ENCODE results near the gene RHBDD3.

RHBDD3 gene

DNA sequence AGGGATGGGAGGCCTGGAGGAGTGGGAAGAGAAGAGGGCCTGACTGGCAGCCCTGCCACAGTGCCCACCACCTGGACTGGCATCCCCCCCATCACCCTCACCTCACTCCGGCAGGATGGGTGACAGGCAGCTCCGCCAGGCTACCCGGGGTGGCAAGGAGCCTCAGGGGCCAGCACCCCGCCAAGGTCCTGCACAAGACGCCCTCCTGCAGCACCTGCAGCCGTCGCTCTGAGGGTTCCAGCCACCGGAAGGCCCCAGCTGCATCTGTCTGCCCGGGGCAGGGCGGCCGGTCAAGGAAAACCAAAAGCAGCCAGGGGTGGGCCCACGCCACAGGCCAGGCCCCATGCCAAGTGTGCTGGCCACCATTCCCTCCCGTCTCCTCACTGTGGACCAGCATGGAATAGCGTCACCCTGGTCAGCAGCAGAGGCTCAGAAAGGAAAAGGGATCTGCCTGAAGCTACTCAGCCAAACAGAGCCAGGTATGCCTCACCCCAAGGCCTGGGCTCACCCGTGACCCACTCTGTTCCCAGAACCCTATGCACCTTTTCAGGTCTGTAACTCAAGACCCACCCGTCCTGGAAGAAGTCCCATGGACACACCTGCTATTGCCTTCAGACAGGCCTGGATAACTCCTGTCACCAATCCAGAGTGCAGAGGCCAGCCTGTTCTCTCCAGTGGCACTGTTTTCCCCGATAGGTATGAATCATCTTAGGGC, 7.0 kb downstream of the RHBDD3 start (continued):
- TF ChIP-seq, protein P1, sequence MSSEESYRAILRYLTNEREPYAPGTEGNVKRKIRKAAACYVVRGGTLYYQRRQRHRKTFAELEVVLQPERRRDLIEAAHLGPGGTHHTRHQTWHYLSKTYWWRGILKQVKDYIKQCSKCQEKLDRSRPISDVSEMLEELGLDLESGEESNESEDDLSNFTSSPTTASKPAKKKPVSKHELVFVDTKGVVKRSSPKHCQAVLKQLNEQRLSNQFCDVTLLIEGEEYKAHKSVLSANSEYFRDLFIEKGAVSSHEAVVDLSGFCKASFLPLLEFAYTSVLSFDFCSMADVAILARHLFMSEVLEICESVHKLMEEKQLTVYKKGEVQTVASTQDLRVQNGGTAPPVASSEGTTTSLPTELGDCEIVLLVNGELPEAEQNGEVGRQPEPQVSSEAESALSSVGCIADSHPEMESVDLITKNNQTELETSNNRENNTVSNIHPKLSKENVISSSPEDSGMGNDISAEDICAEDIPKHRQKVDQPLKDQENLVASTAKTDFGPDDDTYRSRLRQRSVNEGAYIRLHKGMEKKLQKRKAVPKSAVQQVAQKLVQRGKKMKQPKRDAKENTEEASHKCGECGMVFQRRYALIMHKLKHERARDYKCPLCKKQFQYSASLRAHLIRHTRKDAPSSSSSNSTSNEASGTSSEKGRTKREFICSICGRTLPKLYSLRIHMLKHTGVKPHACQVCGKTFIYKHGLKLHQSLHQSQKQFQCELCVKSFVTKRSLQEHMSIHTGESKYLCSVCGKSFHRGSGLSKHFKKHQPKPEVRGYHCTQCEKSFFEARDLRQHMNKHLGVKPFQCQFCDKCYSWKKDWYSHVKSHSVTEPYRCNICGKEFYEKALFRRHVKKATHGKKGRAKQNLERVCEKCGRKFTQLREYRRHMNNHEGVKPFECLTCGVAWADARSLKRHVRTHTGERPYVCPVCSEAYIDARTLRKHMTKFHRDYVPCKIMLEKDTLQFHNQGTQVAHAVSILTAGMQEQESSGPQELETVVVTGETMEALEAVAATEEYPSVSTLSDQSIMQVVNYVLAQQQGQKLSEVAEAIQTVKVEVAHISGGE (tag by site-specific recombination; conservative IDR thresholded peaks at IDR 0.05; ENCODE audit: low read depth) = no peak
- TF ChIP-seq ZNF391 (tag by site-specific recombination; IDR thresholded peaks at IDR 0.05; ENCODE audit: borderline replicate concordance, low read depth) = no peak
- no peak for TF ChIP-seq SP7 (tag by site-specific recombination; IDR thresholded peaks at IDR 0.05)
- TF ChIP-seq, protein P2, sequence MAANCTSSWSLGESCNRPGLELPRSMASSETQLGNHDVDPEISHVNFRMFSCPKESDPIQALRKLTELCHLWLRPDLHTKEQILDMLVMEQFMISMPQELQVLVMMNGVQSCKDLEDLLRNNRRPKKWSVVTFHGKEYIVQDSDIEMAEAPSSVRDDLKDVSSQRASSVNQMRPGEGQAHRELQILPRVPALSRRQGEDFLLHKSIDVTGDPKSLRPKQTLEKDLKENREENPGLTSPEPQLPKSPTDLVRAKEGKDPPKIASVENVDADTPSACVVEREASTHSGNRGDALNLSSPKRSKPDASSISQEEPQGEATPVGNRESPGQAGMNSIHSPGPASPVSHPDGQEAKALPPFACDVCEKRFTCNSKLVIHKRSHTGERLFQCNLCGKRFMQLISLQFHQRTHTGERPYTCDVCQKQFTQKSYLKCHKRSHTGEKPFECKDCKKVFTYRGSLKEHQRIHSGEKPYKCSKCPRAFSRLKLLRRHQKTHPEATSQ (tag by site-specific recombination; IDR thresholded peaks at IDR 0.05) = no peak
- no peak for TF ChIP-seq REPIN1 (tag by site-specific recombination; IDR thresholded peaks at IDR 0.05; ENCODE audit: low read depth)
- TF ChIP-seq, protein P3, sequence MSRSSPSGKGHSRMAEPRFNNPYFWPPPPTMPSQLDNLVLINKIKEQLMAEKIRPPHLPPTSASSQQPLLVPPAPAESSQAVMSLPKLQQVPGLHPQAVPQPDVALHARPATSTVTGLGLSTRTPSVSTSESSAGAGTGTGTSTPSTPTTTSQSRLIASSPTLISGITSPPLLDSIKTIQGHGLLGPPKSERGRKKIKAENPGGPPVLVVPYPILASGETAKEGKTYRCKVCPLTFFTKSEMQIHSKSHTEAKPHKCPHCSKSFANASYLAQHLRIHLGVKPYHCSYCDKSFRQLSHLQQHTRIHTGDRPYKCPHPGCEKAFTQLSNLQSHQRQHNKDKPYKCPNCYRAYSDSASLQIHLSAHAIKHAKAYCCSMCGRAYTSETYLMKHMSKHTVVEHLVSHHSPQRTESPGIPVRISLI (tag by site-specific recombination; IDR thresholded peaks at IDR 0.05) = no peak
- no peak for TF ChIP-seq KLF10 (tag by site-specific recombination; IDR thresholded peaks at IDR 0.05)
- TF ChIP-seq ZNF654 (tag by site-specific recombination; IDR thresholded peaks at IDR 0.05; ENCODE audit: low read depth) = no peak
- no peak for TF ChIP-seq KLF9 (tag by site-specific recombination; IDR thresholded peaks at IDR 0.05; ENCODE audit: low read depth)
- TF ChIP-seq ZNF423 (tag by site-specific recombination; IDR thresholded peaks at IDR 0.05) = no peak
- TF ChIP-seq ZNF221 (tag by site-specific recombination; IDR thresholded peaks at IDR 0.05; ENCODE audit: borderline replicate concordance) = no peak
- peak; percentile 19; the same call in 1 of the 2 replicates for TF ChIP-seq ZBTB20 (tag by site-specific recombination; IDR thresholded peaks at IDR 0.05)
- TF ChIP-seq ZXDB (tag by site-specific recombination; IDR thresholded peaks at IDR 0.05) = no peak
- TF ChIP-seq, protein P4, sequence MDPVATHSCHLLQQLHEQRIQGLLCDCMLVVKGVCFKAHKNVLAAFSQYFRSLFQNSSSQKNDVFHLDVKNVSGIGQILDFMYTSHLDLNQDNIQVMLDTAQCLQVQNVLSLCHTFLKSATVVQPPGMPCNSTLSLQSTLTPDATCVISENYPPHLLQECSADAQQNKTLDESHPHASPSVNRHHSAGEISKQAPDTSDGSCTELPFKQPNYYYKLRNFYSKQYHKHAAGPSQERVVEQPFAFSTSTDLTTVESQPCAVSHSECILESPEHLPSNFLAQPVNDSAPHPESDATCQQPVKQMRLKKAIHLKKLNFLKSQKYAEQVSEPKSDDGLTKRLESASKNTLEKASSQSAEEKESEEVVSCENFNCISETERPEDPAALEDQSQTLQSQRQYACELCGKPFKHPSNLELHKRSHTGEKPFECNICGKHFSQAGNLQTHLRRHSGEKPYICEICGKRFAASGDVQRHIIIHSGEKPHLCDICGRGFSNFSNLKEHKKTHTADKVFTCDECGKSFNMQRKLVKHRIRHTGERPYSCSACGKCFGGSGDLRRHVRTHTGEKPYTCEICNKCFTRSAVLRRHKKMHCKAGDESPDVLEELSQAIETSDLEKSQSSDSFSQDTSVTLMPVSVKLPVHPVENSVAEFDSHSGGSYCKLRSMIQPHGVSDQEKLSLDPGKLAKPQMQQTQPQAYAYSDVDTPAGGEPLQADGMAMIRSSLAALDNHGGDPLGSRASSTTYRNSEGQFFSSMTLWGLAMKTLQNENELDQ (tag by site-specific recombination; IDR thresholded peaks at IDR 0.05; ENCODE audit: low read depth) = no peak
- no peak for TF ChIP-seq SCRT2 (tag by site-specific recombination; IDR thresholded peaks at IDR 0.05)
- TF ChIP-seq, protein P5, sequence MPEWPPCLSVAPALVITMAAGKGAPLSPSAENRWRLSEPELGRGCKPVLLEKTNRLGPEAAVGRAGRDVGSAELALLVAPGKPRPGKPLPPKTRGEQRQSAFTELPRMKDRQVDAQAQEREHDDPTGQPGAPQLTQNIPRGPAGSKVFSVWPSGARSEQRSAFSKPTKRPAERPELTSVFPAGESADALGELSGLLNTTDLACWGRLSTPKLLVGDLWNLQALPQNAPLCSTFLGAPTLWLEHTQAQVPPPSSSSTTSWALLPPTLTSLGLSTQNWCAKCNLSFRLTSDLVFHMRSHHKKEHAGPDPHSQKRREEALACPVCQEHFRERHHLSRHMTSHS (tag by site-specific recombination; IDR thresholded peaks at IDR 0.05) = no peak
- TF ChIP-seq, protein P6, sequence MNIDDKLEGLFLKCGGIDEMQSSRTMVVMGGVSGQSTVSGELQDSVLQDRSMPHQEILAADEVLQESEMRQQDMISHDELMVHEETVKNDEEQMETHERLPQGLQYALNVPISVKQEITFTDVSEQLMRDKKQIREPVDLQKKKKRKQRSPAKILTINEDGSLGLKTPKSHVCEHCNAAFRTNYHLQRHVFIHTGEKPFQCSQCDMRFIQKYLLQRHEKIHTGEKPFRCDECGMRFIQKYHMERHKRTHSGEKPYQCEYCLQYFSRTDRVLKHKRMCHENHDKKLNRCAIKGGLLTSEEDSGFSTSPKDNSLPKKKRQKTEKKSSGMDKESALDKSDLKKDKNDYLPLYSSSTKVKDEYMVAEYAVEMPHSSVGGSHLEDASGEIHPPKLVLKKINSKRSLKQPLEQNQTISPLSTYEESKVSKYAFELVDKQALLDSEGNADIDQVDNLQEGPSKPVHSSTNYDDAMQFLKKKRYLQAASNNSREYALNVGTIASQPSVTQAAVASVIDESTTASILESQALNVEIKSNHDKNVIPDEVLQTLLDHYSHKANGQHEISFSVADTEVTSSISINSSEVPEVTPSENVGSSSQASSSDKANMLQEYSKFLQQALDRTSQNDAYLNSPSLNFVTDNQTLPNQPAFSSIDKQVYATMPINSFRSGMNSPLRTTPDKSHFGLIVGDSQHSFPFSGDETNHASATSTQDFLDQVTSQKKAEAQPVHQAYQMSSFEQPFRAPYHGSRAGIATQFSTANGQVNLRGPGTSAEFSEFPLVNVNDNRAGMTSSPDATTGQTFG (tag by site-specific recombination; IDR thresholded peaks at IDR 0.05; ENCODE audit: borderline replicate concordance) = no peak
- TF ChIP-seq YY2 (tag by site-specific recombination; IDR thresholded peaks at IDR 0.05) = no peak
- no peak for TF ChIP-seq ZSCAN23 (tag by site-specific recombination; IDR thresholded peaks at IDR 0.05)
- no peak for TF ChIP-seq ZNF37A (tag by site-specific recombination; IDR thresholded peaks at IDR 0.05)
- TF ChIP-seq, protein P7, sequence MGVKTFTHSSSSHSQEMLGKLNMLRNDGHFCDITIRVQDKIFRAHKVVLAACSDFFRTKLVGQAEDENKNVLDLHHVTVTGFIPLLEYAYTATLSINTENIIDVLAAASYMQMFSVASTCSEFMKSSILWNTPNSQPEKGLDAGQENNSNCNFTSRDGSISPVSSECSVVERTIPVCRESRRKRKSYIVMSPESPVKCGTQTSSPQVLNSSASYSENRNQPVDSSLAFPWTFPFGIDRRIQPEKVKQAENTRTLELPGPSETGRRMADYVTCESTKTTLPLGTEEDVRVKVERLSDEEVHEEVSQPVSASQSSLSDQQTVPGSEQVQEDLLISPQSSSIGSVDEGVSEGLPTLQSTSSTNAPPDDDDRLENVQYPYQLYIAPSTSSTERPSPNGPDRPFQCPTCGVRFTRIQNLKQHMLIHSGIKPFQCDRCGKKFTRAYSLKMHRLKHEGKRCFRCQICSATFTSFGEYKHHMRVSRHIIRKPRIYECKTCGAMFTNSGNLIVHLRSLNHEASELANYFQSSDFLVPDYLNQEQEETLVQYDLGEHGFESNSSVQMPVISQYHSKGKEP (tag by site-specific recombination; IDR thresholded peaks at IDR 0.05) = no peak
- TF ChIP-seq, protein P8, sequence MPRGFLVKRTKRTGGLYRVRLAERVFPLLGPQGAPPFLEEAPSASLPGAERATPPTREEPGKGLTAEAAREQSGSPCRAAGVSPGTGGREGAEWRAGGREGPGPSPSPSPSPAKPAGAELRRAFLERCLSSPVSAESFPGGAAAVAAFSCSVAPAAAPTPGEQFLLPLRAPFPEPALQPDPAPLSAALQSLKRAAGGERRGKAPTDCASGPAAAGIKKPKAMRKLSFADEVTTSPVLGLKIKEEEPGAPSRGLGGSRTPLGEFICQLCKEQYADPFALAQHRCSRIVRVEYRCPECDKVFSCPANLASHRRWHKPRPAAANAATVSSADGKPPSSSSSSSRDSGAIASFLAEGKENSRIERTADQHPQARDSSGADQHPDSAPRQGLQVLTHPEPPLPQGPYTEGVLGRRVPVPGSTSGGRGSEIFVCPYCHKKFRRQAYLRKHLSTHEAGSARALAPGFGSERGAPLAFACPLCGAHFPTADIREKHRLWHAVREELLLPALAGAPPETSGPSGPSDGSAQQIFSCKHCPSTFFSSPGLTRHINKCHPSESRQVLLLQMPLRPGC (tag by site-specific recombination; IDR thresholded peaks at IDR 0.05) = no peak

All from HEK293 (cell line).